NCI-H1105 treated with DMSO at 0.1 percent for 48 hours (cell line): ENCODE data around the gene LGALS9C.
"Not testable (repeated sequence)": the region's sequence is repeated elsewhere in the genome, so short reads cannot be mapped to it uniquely, and the experiment has no call there.

Experiments
- DNase-seq: peaks from one replicate; lab custom pipeline; 2025; lab: John Stamatoyannopoulos, UW

Gene LGALS9C

GRCh38 chr17:18530405-18530804 lies 53.8 kb downstream of the LGALS9C start:
- not testable (repeated sequence) for DNase-seq

GRCh38 chr17:18542234-18542633 lies 65.6 kb downstream of the LGALS9C start:
- DNase-seq, result not testable (repeated sequence)

- DNase-seq, result not testable (repeated sequence)
These were observed 66.3 kb downstream of the LGALS9C start for GRCh38 chr17:18542907-18543306.
